ENCODE measurements around the gene SYT9.
"Not testable (repeated sequence)": the region's sequence is repeated elsewhere in the genome, so short reads cannot be mapped to it uniquely, and the experiment has no call there.

The SYT9 gene

DNA sequence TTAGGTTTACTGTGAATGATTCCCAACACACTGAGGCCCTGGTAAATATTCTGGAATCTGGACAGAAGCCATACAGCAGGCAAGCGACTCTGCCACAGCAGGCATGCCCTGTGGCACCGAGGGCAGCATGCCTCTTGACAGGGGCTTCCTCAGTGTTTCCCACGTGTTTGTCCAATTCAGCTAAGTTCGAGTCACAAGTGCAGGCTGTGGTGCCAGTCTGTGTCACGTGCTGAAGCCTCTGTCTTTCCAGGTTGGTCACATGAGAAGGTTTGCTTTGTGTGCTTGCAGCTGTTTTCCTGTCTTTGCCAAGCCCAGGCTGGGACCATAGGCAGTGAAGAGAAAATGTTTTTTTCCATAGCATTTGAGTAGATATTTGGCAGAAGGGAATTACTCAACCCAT lies 259.7 kb downstream of the SYT9 start:
- Histone ChIP-seq H3K36me3 (ENCODE audit: insufficient read depth, low read length) (no peaks in the 10 kb centered on the region), H3K27ac (no peak overlapping the region), H3K4me3 (no peak overlapping the region), H3K9ac (ENCODE audit: insufficient read length) (no peak overlapping the region), H3K9me3 (ENCODE audit: low read depth, low read length) (no peaks in the 10 kb centered on the region)
- no peak for DNase-seq (ENCODE audit: low read depth, low spot score)
- TF ChIP-seq EZH2 (IDR thresholded peaks at IDR 0.05) (no peak), FOXP2 (optimal IDR thresholded peaks at IDR 0.05; ENCODE audit: control extremely low read depth, extremely low read length, insufficient read depth) (no peak), POLR2AphosphoS5 (IDR thresholded peaks at IDR 0.05; ENCODE audit: borderline replicate concordance, low read depth, low read length) (no peak)

DNA sequence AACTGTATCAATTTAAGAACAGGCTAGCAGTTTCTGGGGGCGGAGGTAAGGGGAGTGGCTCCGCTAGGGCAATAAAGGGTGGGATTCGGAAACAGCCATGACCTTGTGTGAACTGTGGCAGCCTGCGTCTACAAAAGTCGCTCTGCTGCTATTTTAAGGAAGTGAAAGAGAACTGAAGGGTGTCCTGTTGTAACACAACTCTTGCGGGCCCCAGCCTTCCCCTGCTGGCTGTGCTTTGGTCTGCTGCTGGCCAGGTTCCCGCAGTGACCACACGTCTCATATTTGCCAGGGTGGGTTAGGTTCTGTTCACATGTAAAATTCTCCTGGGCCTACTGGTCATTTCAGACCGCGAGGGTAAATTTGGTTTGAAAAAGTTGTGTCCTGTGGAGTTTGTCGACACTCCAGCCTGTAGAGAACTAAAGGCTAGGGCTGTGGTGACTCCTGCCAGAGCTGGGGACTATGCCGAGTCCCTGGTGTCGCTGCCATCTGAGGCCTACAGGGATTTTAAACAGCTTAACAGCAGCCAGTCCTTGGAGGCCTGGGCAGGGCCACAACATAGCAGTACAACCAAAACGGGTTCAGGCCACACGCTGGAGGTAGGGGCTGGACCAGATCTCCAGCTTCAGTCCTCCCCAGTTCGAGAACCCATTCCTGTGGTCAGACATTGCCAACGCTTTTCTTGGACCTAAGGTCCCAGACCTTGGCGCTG lies 261.0 kb downstream of the SYT9 start:
- H3K9me3 ChIP-seq (ENCODE audit: low read depth, low read length): no peaks in the 10 kb centered on the region
- H3K36me3 ChIP-seq (ENCODE audit: insufficient read depth, low read length): no peaks in the 10 kb centered on the region
- H3K9ac ChIP-seq (ENCODE audit: insufficient read length): no peak overlapping the region
- TF ChIP-seq EZH2 (IDR thresholded peaks at IDR 0.05): no peak
- TF ChIP-seq FOXP2 (optimal IDR thresholded peaks at IDR 0.05; ENCODE audit: control extremely low read depth, extremely low read length, insufficient read depth): no peak
- no peak for TF ChIP-seq POLR2AphosphoS5 (IDR thresholded peaks at IDR 0.05; ENCODE audit: borderline replicate concordance, low read depth, low read length)
- no peak for DNase-seq (ENCODE audit: low read depth, low spot score)
- peak overlapping the region; percentile 77 for H3K4me3 ChIP-seq
- H3K27ac ChIP-seq: no peak overlapping the region

DNA sequence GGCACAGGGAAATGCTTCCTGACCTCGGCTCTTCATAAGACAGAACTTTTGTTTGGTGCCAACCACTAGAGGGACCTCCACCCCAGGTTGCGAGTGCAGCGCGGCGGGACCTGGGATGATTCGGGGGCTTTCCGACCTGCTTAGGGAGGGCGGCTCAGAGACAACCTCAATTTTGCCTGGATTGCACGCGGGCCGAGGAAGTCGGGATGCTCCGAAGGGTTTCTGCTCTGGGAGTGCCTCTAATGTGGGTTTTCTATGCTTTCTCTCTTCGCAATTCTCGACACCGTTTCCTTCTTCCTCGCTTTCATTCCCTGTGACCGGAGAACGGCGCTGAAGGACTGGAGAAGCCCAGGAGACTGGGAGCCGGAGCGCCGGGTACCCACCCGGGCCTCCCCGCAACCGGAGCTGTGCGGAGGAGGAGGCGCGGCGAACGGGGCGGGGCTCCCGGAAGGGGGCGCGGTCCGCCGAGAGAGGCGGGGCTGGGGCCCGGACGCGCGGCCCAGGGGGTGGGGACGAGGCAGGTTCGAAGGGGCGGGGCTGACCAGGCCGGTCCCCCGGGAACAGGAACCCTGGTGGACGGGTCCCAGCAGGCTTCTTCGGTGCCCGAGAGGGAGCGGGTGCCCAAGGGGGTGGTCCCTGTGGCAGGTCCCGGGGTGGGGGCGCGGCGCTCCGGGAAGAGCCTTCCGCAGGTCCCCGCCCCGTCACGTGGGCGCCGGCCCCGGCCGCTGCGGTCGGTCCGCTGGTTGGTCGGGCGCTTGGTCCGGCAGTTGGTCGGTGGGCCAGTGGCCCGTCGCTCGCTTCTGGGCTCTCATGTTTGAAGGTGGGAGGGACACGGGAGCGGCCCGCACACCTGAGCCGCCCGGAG lies 261.8 kb downstream of the SYT9 start, which contains the start of gene PPFIBP2:
TSS of gene PPFIBP2 (plus strand) at position 766 of the 865 bp plus-strand sequence. CDS start 35,477 bp downstream, outside the sequence.
- Histone ChIP-seq H3K4me3 (peak within 1 kb of the TSS; percentile 77), H3K27ac (no peak within 1 kb of the TSS), H3K9me3 (ENCODE audit: low read depth, low read length) (no peaks in the 10 kb centered on the region), H3K9ac (ENCODE audit: insufficient read length) (no peak within 1 kb of the TSS), H3K36me3 (ENCODE audit: insufficient read depth, low read length) (no peaks in the 10 kb centered on the region)
- no peak for TF ChIP-seq EZH2 (IDR thresholded peaks at IDR 0.05)
- no peak for TF ChIP-seq POLR2AphosphoS5 (IDR thresholded peaks at IDR 0.05; ENCODE audit: borderline replicate concordance, low read depth, low read length)
- no peak for TF ChIP-seq FOXP2 (optimal IDR thresholded peaks at IDR 0.05; ENCODE audit: control extremely low read depth, extremely low read length, insufficient read depth)
- DNase-seq (ENCODE audit: low read depth, low spot score): no peak

DNA sequence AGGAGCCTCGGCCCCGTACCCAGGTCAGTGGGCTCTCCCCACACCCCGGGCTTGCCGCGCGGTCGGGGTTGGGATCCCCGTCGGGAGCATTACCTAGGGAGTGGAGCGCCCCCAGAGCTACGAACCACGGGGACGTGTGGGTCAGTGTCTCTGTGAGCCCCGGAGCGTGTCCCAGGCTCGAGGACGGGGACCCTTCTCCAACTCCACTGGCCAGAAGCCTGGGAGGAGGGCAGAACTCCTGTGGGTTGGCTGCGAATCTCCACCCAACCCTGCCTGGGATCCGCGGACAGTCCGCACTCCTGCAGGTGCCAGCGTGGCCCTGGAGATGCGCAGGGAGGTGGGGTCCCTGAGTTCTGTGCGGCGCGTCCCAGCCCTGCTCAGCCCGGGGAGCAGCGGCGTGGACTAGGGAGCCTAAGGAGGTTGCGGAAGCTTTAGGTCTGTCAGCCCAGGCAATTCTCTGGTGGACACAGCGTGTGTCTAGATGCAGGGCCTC lies 262.4 kb downstream of the SYT9 start:
- TF ChIP-seq FOXP2 (optimal IDR thresholded peaks at IDR 0.05; ENCODE audit: control extremely low read depth, extremely low read length, insufficient read depth): no peak
- TF ChIP-seq EZH2 (IDR thresholded peaks at IDR 0.05): no peak
- no peak for TF ChIP-seq POLR2AphosphoS5 (IDR thresholded peaks at IDR 0.05; ENCODE audit: borderline replicate concordance, low read depth, low read length)
- no peak for DNase-seq (ENCODE audit: low read depth, low spot score)
- Histone ChIP-seq H3K4me3 (peak overlapping the region; percentile 77), H3K9me3 (ENCODE audit: low read depth, low read length) (no peaks in the 10 kb centered on the region), H3K9ac (ENCODE audit: insufficient read length) (no peak overlapping the region), H3K36me3 (ENCODE audit: insufficient read depth, low read length) (no peaks in the 10 kb centered on the region), H3K27ac (no peak overlapping the region)

DNA sequence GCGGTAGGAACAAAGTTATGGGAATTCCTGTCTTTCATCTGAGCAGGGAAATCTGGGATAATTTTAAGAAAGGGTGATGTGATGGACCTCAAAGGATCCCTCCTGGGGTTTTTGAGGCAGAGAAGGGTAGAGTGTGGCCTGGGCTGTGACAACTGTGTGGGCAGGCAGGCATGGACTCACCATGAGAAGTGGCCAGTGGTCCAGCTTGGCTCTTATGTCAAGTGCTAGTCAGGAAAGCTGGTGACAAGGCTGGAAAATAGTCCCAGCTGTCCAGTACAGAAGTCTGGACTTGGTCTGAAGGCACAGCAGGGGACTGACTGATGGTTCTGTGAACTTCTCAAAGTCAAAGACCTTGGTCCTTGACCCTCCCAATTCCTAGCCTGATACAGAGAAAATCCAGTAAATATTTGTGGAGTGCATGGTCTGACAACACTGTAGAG lies 263.8 kb downstream of the SYT9 start:
- no peaks in the 10 kb centered on the region for H3K9me3 ChIP-seq (ENCODE audit: low read depth, low read length)
- no peak overlapping the region for H3K4me3 ChIP-seq
- no peak overlapping the region for H3K27ac ChIP-seq
- H3K9ac ChIP-seq (ENCODE audit: insufficient read length): no peak overlapping the region
- H3K36me3 ChIP-seq (ENCODE audit: insufficient read depth, low read length): no peaks in the 10 kb centered on the region
- TF ChIP-seq POLR2AphosphoS5 (IDR thresholded peaks at IDR 0.05; ENCODE audit: borderline replicate concordance, low read depth, low read length) (no peak), EZH2 (IDR thresholded peaks at IDR 0.05) (no peak), FOXP2 (optimal IDR thresholded peaks at IDR 0.05; ENCODE audit: control extremely low read depth, extremely low read length, insufficient read depth) (no peak)
- no peak for DNase-seq (ENCODE audit: low read depth, low spot score)

GRCh38 chr11:7516475-7516874 lies 264.8 kb downstream of the SYT9 start:
- DNase-seq (ENCODE audit: low read depth, low spot score): no peak
- no peak overlapping the region for H3K27ac ChIP-seq
- H3K4me3 ChIP-seq: no peak overlapping the region
- TF ChIP-seq EZH2 (IDR thresholded peaks at IDR 0.05) (no peak), POLR2AphosphoS5 (IDR thresholded peaks at IDR 0.05; ENCODE audit: borderline replicate concordance, low read depth, low read length) (no peak), FOXP2 (optimal IDR thresholded peaks at IDR 0.05; ENCODE audit: control extremely low read depth, extremely low read length, insufficient read depth) (no peak)
- no peaks in the 10 kb centered on the region for H3K36me3 ChIP-seq (ENCODE audit: insufficient read depth, low read length)
- H3K9me3 ChIP-seq (ENCODE audit: low read depth, low read length): no peaks in the 10 kb centered on the region
- no peak overlapping the region for H3K9ac ChIP-seq (ENCODE audit: insufficient read length)

DNA sequence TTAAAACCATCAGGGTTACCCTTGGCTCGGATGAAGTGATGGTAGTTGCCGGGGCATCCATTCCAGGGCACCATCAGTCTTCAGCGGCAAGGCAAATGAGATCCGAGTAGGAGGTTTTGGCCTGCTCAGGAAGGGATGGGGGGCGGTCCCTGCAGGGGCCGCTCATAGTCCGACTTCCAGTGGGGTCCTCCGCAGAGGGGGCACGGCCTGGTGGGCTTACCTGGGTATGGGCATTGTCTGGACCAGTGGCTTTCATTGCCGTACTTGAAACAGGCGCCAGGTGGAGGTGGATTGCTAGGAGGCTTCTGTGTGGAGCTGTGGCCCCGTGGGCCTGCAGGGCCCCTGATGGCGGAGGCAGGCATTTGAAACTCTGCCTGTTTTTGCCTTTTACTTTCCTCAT lies 266.0 kb downstream of the SYT9 start:
- H3K9ac ChIP-seq (ENCODE audit: insufficient read length); H3K27ac ChIP-seq; H3K4me3 ChIP-seq; H3K9me3 ChIP-seq (ENCODE audit: low read depth, low read length); H3K36me3 ChIP-seq (ENCODE audit: insufficient read depth, low read length); DNase-seq (ENCODE audit: low read depth, low spot score): not testable (repeated sequence)
